GM12878 (cell line): ENCODE data around the gene LATS2. TPM values are rescaled to one million over a fixed set of nuclear protein-coding genes. Genes with fewer than 3 reads are reported as not detected.

Experiments
- ATAC-seq: fragments of 200-7000 bp; cut with Tn5 transposase; 3 replicates; pipeline ENCODE4 v1.9.1; 2020; ENCODE audit warnings: mild to moderate bottlenecking, moderate library complexity
- BruUV-seq: library from RNA; stranded (reverse); fragments of 400-500 nt; replicated peaks from 2 replicates; lab custom pipeline; 2021; lab: Mats Ljungman, UMichigan
- CTCF ChIA-PET: fragments of 300-600 bp; sonication (Branson Sonifier 250); formaldehyde crosslinking; extraction: SDS; loops from one replicate; lab custom pipeline; 2021; ENCODE audit warnings: inconsistent platforms; lab: Yijun Ruan, JAX
- POLR2A ChIA-PET: fragments of 350-600 bp; formaldehyde crosslinking; extraction: SDS; loops from one replicate; lab custom pipeline; 2021; ENCODE audit warnings: inconsistent platforms; lab: Charles Lee
- RAD21 ChIA-PET: fragments of 300-600 bp; sonication (Branson Sonifier 250); formaldehyde crosslinking; loops from one replicate; lab custom pipeline; 2023; ENCODE audit warnings: antibody characterized with exemption; ENCODE audit not compliant: unreplicated experiment; lab: Charles Lee
- SMC1A ChIA-PET: fragments of 300-600 bp; sonication (Branson Sonifier 250); formaldehyde crosslinking; loops from one replicate; lab custom pipeline; 2023; ENCODE audit not compliant: unreplicated experiment, uncharacterized antibody; lab: Charles Lee
- DNase-seq: peaks from one replicate; pipeline ENCODE4 v3.0.0-alpha.2; 2011; ENCODE audit warnings: low read depth, low spot score
- FAIRE-seq: peaks from 3 replicates; lab custom pipeline; 2011; peaks lifted over from hg19 to GRCh38; lab: Jason Lieb, UNC
- H2AFZ ChIP-seq: 2 replicates; pipeline ENCODE4 v1.6.0; 2011; ENCODE audit warnings: low read depth, low read length, control low read depth; ENCODE audit not compliant: control insufficient read depth
- H3K27ac ChIP-seq: 2 replicates; pipeline ENCODE4 v1.5.1; 2011; ENCODE audit warnings: control low read depth; ENCODE audit not compliant: control insufficient read depth, insufficient read depth
- H3K27me3 ChIP-seq, 2 experiments: replicated peaks in 1 of 2; 2 replicates each; pipeline versions ENCODE4 v1.6.0 to v1.6.1; 2011; ENCODE audit warnings: low read length in 1 of 2; ENCODE audit not compliant: control insufficient read depth in 2 of 2, insufficient read depth in 2 of 2
- H3K36me3 ChIP-seq, 2 experiments: 2 replicates each; pipeline ENCODE4 v1.5.1; 2011; ENCODE audit warnings: low read length in 1 of 2; ENCODE audit not compliant: control insufficient read depth in 2 of 2, insufficient read depth in 2 of 2
- H3K4me1 ChIP-seq: 2 replicates; pipeline ENCODE4 v1.6.1; 2011; ENCODE audit warnings: mild to moderate bottlenecking, low read length, moderate library complexity, mixed read lengths; ENCODE audit not compliant: control insufficient read depth, insufficient read depth
- H3K4me2 ChIP-seq: 2 replicates; pipeline ENCODE4 v1.6.0; 2011; ENCODE audit warnings: control low read depth; ENCODE audit not compliant: control insufficient read depth, insufficient read depth
- H3K4me3 ChIP-seq: fragments of 200-600 bp; sonication (generic); 2 replicates; pipeline ENCODE4 v1.5.1; 2016
- H3K79me2 ChIP-seq: 2 replicates; pipeline ENCODE4 v1.6.0; 2011; ENCODE audit warnings: low read length; ENCODE audit not compliant: control insufficient read depth, insufficient read depth
- H3K9ac ChIP-seq: 2 replicates; pipeline ENCODE4 v1.8.0; 2011; ENCODE audit warnings: low read length, control low read depth, mixed read lengths; ENCODE audit not compliant: control insufficient read depth, insufficient read depth
- H3K9me3 ChIP-seq: replicated peaks from 3 replicates; pipeline ENCODE4 v1.5.1; 2011; ENCODE audit warnings: mild to moderate bottlenecking, low read length; ENCODE audit not compliant: control insufficient read depth, insufficient read depth
- H4K20me1 ChIP-seq: 2 replicates; pipeline ENCODE4 v1.6.0; 2011; ENCODE audit not compliant: control insufficient read depth, insufficient read depth
- BHLHE40 ChIP-seq, 2 experiments: fragments of 450-650 bp in 1 of 2; IDR thresholded peaks; 2 replicates each; pipeline ENCODE4 v1.6.1; 2011 to 2017; ENCODE audit warnings: low read depth in 2 of 2, borderline replicate concordance in 1 of 2, improper control_type of control experiment in 1 of 2, low read length in 1 of 2, mild to moderate bottlenecking in 1 of 2
- CBFB ChIP-seq: IDR thresholded peaks from 2 replicates; pipeline ENCODE4 v1.6.1; 2016; ENCODE audit warnings: antibody characterized with exemption, low read depth
- E2F8 ChIP-seq: fragments of 450-650 bp; IDR thresholded peaks from 2 replicates; pipeline ENCODE4 v1.6.1; 2018; ENCODE audit warnings: mild to moderate bottlenecking, low read depth, moderate library complexity; ENCODE audit not compliant: partially characterized antibody
- ETV6 ChIP-seq, 2 experiments: fragments of 450-650 bp in 1 of 2; IDR thresholded peaks in 1 of 2; conservative IDR thresholded peaks in 1 of 2; 2 replicates each; pipeline ENCODE4 v1.6.1; 2014; ENCODE audit warnings: antibody characterized with exemption in 1 of 2, borderline replicate concordance in 1 of 2, low read depth in 1 of 2, mild to moderate bottlenecking in 1 of 2, moderate library complexity in 1 of 2
- MAX ChIP-seq: IDR thresholded peaks from 2 replicates; pipeline ENCODE4 v1.6.1; 2012; ENCODE audit warnings: low read depth, low read length, improper control_type of control experiment
- NFYB ChIP-seq: IDR thresholded peaks from 2 replicates; pipeline ENCODE4 v1.6.1; 2011; ENCODE audit warnings: low read depth, mild to moderate bottlenecking, low read length, improper control_type of control experiment, moderate library complexity; ENCODE audit not compliant: insufficient read depth
- SKIL ChIP-seq: fragments of 450-650 bp; IDR thresholded peaks from 2 replicates; pipeline ENCODE4 v1.6.1; 2017; ENCODE audit warnings: mild to moderate bottlenecking, low read depth, inconsistent platforms; ENCODE audit not compliant: poor library complexity, severe bottlenecking
- WGBS: methylation state at CpG from one replicate; pipeline ENCODE4 v1.1.6; 2016; ENCODE audit warnings: low lambda C conversion rate; ENCODE audit not compliant: insufficient replicate concordance, insufficient coverage; ENCODE audit errors: missing lambda C conversion rate; 5-methylcytosine and 5-hydroxymethylcytosine counted together
- in situ Hi-C: fragments of 300-500 bp; cut with MboI; formaldehyde crosslinking; loops from 9 replicates; pipeline ENCODE4 v1.14.3; 2018; ENCODE audit warnings: mixed read lengths
- intact Hi-C: fragments of 100-400 bp; cut with micrococcal nuclease; formaldehyde crosslinking; loops from one replicate; pipeline ENCODE4 v1.14.2; 2022; ENCODE audit not compliant: unreplicated experiment
- polyA plus RNA-seq, 11 experiments: library from polyadenylated mRNA; depleted of rRNA in 4 of 11; unstranded in 6 of 11; stranded (reverse) in 5 of 11; fragments of >200 nt; fragmentation: Nextera tagmentation in 4 of 11; fragmentation: Illumina TruSeq in 1 of 11; extraction: Ambion mirVana in 4 of 11; extraction: Trizol in 1 of 11; gene quantifications; 1 replicate in 1 of 11; 2 replicates in 10 of 11; pipeline versions ENCODE4 v1.2.1 to v1.2.3, GENCODE V29; 2011 to 2016; ENCODE audit warnings: inconsistent platforms in 2 of 11, missing spikeins in 2 of 11, low read depth in 1 of 11
- total RNA-seq, 4 experiments: library from RNA; depleted of rRNA in 3 of 4; stranded (reverse); fragments of >200 nt in 3 of 4; fragmentation: Illumina TruSeq in 1 of 4; extraction: Trizol in 1 of 4; gene quantifications; 2 replicates each; pipeline versions ENCODE4 v1.2.1 to v1.2.3, GENCODE V29; 2013 to 2021

LATS2 gene
- total and polyA plus RNA-seq, 10 of the 15 experiments (the other 5 are each of a cell fraction or from before 2014, with no cell fraction given) = 0.90 to 7.8 (median 2.0) TPM

GRCh38 chr13:21055511-21056045 is 5.8 kb downstream of the LATS2 start:
- H3K4me3 ChIP-seq = no peak overlapping the region
- BruUV-seq = no TSS peak
- 71% methylated on average over 2 of the region's 2 CpGs for WGBS
- SMC1A ChIA-PET = interaction anchor here (0.6 to 1.3 kb wide), 3 partner anchors 12 to 83 kb away, joined by 3 read pairs; no protein-coding TSS in a partner anchor
- H3K4me1 ChIP-seq = no peaks in the 10 kb centered on the region; the same call in 1 of the 2 replicates
- no peaks in the 10 kb centered on the region for H3K36me3 ChIP-seq
- no peaks in the 10 kb centered on the region; the same call in 2 of the 3 replicates for H3K9me3 ChIP-seq
- FAIRE-seq = no peak
- POLR2A ChIA-PET = interaction anchor here (0.6 to 0.7 kb wide), 2 partner anchors 99 to 112 kb away, joined by 3 read pairs; no protein-coding TSS in a partner anchor
- H3K27ac ChIP-seq = no peak overlapping the region
- RAD21 ChIA-PET = interaction anchor here (0.6 kb wide), 1 partner anchor 189 kb away, joined by 3 read pairs; no protein-coding TSS in a partner anchor
- no peak for ATAC-seq
- in situ Hi-C loops = no loop called here
- no peaks in the 10 kb centered on the region for H3K27me3 ChIP-seq
- intact Hi-C loops = no loop called here
- peaks cover 1% of the 10 kb centered on the region; the same call in 1 of the 2 replicates for H3K79me2 ChIP-seq
- CTCF ChIA-PET = no interaction called here
- H3K9ac ChIP-seq = no peak overlapping the region
- TF ChIP-seq CBFB (no peak), ETV6 (conservative IDR thresholded peaks at IDR 0.05 in 1 of 2, IDR thresholded peaks at IDR 0.05 in 1 of 2; ENCODE audit: borderline replicate concordance in 1 of 2, low read depth in 1 of 2) (no peak), MAX (no peak)
- no peak overlapping the region for H2AFZ ChIP-seq
- H4K20me1 ChIP-seq = no peaks in the 10 kb centered on the region
- no peak for DNase-seq
- no peak overlapping the region for H3K4me2 ChIP-seq

GRCh38 chr13:21055016-21055415 is 6.4 kb downstream of the LATS2 start:
- no peak overlapping the region for H2AFZ ChIP-seq
- no peak overlapping the region for H3K27ac ChIP-seq
- H3K79me2 ChIP-seq = peaks cover under 1% of the 10 kb centered on the region; the same call in 1 of the 2 replicates
- no peaks in the 10 kb centered on the region for H3K27me3 ChIP-seq
- no peaks in the 10 kb centered on the region; the same call in 2 of the 3 replicates for H3K9me3 ChIP-seq
- ChIA-PET SMC1A (interaction anchor here (0.6 to 1.0 kb wide), 2 partner anchors 11 to 83 kb away, joined by 3 read pairs; no protein-coding TSS in a partner anchor), RAD21 (interaction anchor here (0.6 kb wide), 1 partner anchor 188 kb away, joined by 3 read pairs; no protein-coding TSS in a partner anchor), CTCF (no interaction called here), POLR2A (no interaction called here)
- intact Hi-C loops = no loop called here
- H3K4me3 ChIP-seq = no peak overlapping the region
- H3K4me1 ChIP-seq = no peaks in the 10 kb centered on the region; the same call in 1 of the 2 replicates
- no peak for FAIRE-seq
- in situ Hi-C loops = no loop called here
- no peak overlapping the region for H3K9ac ChIP-seq
- ATAC-seq = no peak
- no TSS peak for BruUV-seq
- H4K20me1 ChIP-seq = no peaks in the 10 kb centered on the region
- no peaks in the 10 kb centered on the region for H3K36me3 ChIP-seq
- DNase-seq = no peak
- H3K4me2 ChIP-seq = no peak overlapping the region
- WGBS = 34% methylated on average over 2 of the region's 2 CpGs
- TF ChIP-seq E2F8 = no peak
- no peak for TF ChIP-seq SKIL
- TF ChIP-seq BHLHE40 (IDR thresholded peaks at IDR 0.05; ENCODE audit: borderline replicate concordance in 1 of 2, low read depth in 2 of 2, low read length in 1 of 2) = no peak
- TF ChIP-seq NFYB = no peak
